Epithelial cell of proximal tubule (primary cell): ENCODE measurements around the gene PCF11. TPM values are rescaled to one million over a fixed set of nuclear protein-coding genes. Genes with fewer than 3 reads are reported as not detected.

Source experiments
- DNase-seq: peaks from one replicate; pipeline ENCODE4 v3.0.0-alpha.2; 2011; ENCODE audit warnings: low read depth
- H3K4me3 ChIP-seq: 2 replicates; pipeline ENCODE4 v1.5.1; 2011; ENCODE audit warnings: low read depth, mild to moderate bottlenecking, low read length
- CTCF ChIP-seq: conservative IDR thresholded peaks from 2 replicates; pipeline ENCODE4 v1.5.1; 2012; ENCODE audit warnings: low read depth, mild to moderate bottlenecking, low read length
- total RNA-seq: library from RNA; depleted of rRNA; stranded (reverse); fragments of >200 nt; gene quantifications from 2 replicates; pipeline ENCODE4 v1.2.3, GENCODE V29; 2015

Gene PCF11
- total RNA-seq, 1 donor from 2014 or later, result 34.2 TPM

- no peak for DNase-seq
- TF ChIP-seq CTCF, result no peak
- peak overlapping the region; percentile 82 for H3K4me3 ChIP-seq
Observed at GRCh38 chr11:83159902-83160865, 3.3 kb downstream of the PCF11 start.

GRCh38 chr11:83161610-83162199 lies 4.8 kb downstream of the PCF11 start:
- no peak for DNase-seq
- H3K4me3 ChIP-seq, result peak overlapping the region; percentile 5
- no peak for TF ChIP-seq CTCF

GRCh38 chr11:83162377-83162776 lies 5.4 kb downstream of the PCF11 start:
- DNase-seq, result no peak
- no peak for TF ChIP-seq CTCF
- H3K4me3 ChIP-seq, result no peak overlapping the region

- DNase-seq, result no peak
- H3K4me3 ChIP-seq, result no peak overlapping the region
- TF ChIP-seq CTCF, result no peak
Observed at GRCh38 chr11:83166193-83166866, 9.4 kb downstream of the PCF11 start.

- TF ChIP-seq CTCF, result no peak
- no peak for DNase-seq
- no peak overlapping the region for H3K4me3 ChIP-seq
Observed at GRCh38 chr11:83168756-83169155, 11.8 kb downstream of the PCF11 start.

- no peak for TF ChIP-seq CTCF
- H3K4me3 ChIP-seq, result no peak overlapping the region
Observed at GRCh38 chr11:83170865-83171264, 13.9 kb downstream of the PCF11 start.

More at GRCh38 chr11:83170865-83171264, 13.9 kb downstream of the PCF11 start:
- no peak for DNase-seq
